Ramos (cell line): ENCODE measurements around the gene VPS11.
"Not testable (repeated sequence)": the region's sequence is repeated elsewhere in the genome, so short reads cannot be mapped to it uniquely, and the experiment has no call there.

Experiments
- in situ Hi-C: fragments of 300-500 bp; cut with MboI; formaldehyde crosslinking; loops from one replicate; pipeline ENCODE4 v1.14.3; 2022; ENCODE audit warnings: low sequenced_read_pairs; ENCODE audit not compliant: unreplicated experiment

VPS11 gene

DNA sequence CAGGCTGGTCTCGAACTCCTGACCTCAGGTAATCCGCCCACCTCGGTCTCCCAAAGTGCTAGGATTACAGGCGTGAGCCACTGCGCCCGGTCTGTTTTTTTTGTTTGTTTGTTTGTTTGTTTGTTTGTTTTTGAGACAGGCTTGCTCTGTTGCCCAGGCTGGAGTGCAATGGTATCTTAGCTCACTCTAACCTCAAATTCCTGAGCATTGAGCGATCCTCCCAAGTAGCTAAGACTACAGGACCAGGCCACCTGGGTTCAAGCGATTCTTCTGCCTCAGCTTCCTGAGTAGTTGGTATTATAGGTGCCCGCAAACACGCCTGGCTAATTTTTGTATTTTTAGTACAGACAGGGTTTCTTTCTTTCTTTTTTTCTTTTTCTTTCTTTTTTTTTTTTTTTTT lies 34.2 kb upstream of the VPS11 start:
- in situ Hi-C loops = not testable (repeated sequence)

DNA sequence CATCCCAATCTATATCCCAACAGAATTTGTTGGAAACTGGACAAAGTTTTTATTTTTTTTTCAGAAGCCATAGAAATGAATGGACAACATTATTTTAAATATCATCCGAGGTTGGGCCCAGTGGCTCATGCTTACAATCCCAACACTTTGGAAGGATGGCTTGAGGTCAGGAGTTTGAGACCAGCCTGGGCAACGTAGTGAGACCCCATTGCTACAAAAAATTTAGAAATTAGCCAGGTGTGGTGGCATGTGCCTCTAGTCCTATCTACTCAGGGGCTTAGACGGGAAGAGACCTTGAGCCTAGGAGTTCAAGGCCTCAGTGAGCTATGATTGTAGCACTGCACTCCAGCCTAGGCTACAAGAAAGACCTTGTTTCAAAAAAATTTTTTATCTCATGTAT lies 32.8 kb upstream of the VPS11 start:
- in situ Hi-C loops = no loop called here

DNA sequence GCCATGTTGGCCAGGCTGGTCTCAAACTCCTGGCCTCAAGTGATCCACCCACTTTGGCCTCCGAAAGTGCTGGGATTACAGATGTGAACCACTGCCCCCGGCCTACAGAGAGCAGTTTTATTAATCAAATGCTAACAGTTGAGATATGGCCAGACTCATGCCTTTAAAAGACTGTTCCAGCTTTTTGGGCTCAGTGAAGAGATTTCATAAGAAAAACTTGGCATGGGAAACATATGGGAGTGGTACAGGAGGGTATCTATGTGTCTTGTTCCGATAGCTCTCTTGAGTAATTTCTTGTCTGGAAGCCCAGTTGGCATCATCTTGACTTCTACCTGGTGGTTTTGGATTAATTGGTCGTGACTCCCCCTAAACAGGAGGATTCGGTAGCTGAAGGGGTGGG lies 28.7 kb upstream of the VPS11 start:
- in situ Hi-C loops = no loop called here

DNA sequence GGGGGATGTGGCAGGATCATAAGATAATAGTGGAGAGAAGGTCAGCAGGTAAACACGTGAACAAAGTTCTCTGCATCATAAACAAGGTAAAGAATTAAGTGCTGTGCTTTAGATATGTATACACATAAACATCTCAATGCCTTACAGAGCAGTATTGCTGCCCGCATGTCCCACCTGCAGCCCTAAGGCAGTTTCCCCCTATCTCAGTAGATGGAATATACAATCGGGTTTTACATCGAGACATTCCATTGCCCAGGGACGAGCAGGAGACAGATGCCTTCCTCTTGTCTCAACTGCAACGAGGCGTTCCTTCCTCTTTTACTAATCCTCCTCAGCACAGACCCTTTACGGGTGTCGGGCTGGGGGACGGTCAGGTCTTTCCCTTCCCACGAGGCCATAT lies 28.1 kb upstream of the VPS11 start:
- in situ Hi-C loops = not testable (repeated sequence)

DNA sequence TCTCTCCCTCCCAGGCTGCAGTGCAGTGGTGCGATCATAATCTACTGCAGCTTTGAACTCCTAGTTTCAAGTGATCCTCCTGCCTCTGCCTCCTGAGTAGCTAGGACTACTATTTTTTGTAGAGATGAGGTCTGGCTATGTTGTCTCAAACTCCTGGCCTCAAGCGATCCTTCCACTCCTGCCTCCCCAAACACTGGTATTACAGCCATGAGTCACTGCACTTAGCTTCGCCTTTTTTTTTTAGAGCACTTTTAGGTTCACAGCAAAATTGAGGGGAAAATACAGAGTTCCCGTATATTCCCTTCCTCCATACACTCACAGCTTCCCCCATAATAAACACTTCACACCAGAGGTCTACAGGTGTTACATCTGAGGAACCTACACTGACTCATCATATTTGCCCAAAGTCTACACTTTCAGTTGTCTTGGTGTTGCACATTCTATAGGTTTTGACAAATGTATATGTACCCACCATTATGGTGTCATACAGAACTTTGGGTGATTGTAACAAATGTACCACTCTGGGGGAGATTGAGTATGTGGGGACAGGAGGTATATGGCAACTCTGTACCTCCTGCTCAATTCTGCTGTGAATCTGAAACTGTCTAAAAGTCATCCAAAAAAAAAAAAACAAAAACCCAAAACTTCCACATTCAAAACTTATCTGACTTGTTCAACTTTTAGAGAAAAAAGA lies 25.6 kb upstream of the VPS11 start:
- in situ Hi-C loops = no loop called here

DNA sequence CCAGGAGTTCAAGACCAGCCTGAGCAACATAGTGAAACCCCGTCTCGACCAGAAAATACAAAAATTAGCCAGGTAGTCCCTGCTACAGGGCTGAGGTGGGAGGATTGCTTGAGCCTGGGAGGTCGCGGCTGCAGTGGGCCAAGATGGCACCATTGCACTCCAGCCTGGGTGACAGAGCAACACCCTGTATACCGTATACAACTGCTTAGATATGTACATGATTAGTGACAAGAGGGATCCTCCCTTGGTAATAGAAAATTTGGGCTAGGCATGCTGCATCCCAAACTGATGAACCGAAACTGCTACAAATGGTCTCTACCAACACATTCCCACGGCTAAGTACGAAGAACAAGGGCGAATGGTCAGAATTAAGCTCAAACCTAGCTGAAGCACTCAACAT lies 24.7 kb upstream of the VPS11 start:
- in situ Hi-C loops = no loop called here

DNA sequence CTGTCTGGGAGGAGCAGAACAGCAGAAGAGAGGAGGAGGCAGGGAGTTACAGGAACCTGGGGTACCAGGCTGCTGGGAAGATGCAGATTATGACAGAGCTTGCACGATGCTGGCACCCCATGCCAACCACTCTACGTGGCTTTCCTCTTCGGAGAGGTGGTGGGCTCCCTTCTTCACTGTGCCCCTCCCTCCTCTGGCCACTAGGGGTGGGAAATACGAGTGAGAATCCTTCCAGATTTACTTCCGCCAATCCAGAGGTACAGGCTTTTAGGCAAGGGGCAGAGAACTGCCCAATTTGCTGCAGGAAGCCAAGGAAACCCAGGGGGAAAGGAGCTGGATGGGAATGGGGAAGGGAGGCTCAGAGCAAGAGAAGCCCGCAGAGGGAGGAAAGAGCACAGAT lies 22.9 kb upstream of the VPS11 start:
- in situ Hi-C loops = no loop called here

DNA sequence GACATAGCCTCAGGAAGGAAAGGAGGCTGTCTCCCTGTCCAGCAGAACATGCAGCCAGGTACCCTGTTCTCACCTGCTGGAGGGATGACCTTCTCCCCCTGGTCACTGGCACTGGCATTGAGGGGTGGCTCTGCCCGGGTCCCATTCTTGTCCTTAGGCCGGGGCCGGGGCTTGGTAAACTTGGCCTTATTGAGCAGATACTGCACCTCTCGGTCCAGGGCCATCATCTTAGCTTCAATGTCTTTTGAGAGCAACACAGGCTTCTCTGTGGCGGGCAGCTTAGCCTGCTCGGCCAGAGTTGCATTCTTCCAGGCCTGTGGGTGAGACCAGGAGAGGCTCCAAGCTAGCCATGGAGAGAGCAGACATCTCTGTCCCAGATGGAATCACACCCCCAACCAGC lies 21.1 kb upstream of the VPS11 start:
- in situ Hi-C loops = no loop called here

DNA sequence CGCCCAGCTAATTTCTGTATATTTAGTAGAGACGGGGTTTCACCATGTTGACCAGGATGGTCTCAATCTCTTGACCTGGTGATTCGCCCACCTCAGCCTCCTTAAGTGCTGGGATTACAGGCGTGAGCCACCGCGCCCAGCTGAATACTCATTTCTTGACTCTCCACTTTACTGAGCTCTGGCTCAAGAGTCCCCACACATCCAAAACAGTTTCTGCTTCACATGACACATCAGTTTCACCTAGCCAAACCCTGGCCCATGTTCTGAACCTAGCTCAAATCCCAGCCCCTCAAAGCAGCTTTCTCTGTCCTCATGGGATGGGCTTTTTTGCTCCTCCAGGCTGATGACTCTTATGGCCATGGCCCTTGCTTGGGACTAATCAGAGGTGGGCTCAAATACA lies 20.4 kb upstream of the VPS11 start:
- in situ Hi-C loops = no loop called here

DNA sequence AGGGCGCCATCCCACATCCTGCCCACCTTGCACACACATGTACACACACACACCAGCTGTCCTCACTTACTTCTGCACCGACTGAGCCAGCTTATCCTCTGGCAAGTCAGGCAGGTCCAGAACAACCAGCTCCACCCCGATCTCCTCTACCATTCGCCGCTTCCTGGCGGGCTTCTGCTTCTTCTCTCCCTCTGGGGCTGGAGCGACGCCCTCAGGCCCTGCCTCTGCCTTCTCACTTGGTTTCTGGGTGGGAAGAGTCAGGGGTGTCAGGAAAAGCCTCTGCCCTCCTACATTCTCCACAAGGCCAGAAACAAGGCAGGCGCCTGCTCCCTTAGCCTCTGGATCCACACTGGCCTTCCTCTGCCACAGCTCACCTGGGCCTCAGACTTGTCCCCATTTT lies 19.0 kb upstream of the VPS11 start:
- in situ Hi-C loops = no loop called here

DNA sequence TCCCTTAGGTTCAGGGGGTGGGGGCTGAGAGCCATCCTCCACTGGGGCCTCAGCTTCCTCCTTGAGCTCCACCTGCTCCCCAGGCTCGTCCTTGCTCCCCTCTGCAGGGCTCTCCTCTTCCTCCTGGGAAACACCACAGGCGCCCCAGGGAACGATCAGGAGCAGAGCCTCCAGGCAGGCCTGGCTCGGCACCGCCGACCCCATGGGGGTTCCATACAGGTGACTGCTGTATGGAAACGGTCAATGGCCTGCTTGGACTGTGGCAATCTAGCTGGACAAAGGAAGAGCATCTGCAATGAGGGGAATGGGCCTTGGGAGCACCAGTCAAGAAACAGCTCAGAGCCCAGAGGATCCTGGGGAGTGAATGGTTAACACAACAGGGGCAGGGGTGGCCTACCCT lies 18.5 kb upstream of the VPS11 start:
- in situ Hi-C loops = no loop called here

DNA sequence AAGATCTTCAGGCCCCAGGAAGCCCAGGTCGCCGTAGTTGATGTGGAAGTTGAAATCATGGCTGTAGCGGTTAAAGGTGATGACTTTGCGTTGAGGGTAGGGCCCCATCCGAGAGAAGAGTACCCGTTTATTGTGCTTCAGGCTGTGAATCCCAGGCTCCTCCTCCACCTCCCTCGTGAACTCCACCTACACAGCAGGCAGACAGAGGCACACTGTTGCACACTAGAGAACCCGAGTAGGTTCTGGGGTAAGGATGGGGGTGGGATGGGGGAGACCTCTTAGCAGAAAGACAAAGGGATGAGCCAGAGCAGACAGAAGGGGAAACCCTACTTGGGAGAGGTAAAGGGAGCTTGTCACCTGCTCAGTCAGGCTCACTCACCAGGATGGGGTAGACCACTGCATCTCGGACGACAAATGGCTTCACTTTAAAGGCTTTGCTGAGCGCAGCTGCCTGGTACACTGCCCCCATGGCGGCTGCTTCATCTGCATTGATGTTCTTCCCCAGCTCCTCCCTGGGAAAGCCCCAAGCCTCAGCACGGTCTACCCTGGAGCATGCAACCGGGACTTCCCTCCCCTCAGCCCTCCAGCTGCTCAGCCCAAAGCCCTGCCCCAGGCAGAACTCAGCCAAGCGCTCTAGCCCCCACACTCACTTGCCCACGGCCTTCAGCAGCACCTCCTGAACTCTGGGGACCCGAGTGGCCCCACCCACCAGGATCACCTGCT lies 16.0 kb upstream of the VPS11 start:
- in situ Hi-C loops = no loop called here

DNA sequence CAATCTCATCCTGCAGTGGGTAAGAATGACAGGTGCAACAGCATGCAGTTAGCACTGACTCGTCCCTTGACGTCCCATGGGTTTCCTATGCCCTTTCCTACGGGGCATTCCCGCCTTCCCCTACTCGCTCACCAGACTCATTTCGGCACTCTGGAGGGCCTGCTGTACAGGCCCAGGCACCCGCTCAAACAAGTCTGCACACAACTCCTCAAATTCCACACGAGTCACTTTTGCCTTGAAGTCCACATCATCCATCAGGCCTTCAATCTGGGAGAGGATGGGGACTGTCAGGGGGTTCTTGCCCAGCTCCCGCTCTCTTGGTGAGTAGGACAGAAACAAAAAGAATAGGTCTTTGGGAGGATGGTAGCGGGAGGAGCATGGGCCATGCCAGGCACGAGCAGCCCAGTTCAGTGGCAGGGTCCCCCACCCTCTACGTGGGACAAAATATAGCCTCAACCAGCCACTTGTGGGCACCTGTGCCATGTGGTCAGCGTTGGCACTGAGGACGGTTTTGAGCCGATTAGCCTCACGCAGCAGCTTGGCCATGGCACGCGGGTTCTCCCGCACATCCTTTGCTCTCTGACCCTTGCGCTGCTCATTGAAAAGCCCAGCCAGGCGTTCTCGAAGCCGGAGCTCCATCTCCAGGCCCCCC lies 15.3 kb upstream of the VPS11 start:
- in situ Hi-C loops = no loop called here

DNA sequence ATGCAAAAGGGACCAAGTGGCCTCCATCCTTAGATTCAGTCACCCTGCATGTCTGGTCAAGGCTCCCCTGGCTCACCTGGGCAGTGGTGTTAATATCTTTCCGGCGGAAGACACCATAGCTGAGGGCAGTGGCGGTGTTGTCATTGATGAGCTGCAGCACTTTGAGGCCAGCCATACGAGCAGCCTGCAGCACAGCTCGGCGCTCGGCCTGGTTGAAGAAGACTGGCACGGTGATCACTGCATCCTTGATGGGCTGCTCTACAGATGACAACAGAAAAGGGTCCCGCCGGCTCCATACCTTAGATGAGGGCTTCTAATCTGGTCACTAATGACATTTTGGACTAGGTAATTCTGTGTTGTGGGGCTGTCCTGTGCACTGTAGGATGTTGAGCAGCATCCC lies 13.2 kb upstream of the VPS11 start:
- in situ Hi-C loops = no loop called here

DNA sequence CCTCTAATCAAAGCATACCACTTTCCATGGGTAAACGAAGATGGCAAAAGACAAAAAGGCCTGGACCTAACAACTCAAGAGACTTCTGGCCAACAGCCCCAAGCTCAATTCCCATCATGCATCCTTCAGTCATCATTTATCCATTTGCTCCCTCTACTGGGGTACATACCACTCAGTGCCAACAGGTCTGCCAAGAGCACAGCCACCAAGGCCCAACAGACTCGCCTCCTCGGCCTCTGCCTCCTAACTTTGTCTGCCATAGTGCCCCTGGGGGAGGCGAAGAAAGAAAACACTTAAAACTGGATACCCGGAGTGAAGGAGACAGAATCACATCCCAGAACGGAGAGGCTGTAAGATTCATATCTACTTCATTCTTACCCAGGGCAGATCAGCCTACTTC lies 11.7 kb upstream of the VPS11 start:
- in situ Hi-C loops = no loop called here

DNA sequence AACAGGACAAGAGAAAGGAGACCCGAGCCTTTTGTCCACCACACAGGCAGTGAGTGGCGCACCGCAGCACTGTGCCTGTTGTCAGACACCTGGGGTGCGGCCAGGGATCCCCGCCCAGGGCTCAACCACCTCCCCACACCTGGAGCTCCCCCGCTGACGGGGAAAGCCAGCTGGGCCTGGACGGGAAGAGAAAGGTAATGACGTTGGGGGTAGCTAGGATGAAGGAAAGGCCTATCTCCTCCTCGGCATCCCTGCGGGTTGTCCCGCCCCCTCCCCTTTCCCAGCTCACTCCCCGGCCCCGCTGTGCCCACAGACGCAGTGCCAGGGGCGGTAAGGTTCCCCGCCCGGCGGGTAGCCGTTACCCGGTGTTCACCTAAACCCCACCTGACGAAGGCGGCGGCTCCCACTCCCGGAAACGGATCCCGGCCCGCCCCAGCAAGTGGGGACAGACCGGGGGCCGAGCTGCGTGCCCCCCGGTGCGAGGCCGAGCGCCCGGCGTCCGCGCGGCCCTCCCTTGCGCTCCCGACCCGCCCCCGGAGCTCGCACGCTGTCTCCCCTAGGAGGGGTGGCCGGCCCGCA lies 11.1 kb upstream of the VPS11 start:
- in situ Hi-C loops = no loop called here

DNA sequence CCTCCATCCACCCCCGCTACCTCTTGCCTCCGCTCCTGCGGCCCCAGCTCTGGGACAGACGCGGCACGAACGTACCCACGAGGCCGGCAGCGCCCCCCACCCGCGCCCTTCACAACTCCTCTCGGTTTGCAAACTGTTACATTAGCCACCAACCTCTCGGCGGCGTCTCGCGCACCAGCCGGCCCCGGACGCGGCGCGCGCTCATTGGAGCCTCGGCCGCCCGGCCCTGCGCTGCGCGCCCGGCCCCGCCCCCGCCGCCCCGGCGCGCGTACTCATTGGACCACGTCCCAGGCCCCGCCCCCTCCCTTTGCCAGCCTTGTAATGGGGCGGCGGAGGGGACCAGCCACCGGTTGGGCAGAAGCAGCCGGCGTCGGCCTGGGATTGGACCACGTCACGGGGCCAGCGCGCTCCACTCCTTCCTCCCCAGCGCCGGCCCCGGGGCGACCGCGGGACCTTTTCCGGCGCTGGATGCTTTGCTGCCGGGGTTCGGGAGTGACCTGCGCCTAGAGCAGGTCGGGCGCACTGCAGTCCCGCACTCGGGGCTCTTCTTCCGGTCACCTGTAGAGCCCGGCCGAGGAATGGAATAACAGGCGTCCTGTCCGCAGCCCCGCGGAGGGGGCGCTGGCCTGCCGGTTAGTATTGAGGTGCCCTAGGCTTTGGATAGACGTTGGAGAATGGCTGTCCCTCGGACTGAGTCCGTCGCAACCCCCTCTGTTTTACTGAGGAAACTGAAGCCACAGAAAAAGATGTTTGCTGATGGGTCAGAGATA lies 10.4 kb upstream of the VPS11 start, which contains the start of gene HYOU1:
Gene HYOU1 (minus strand): TSS at position 206 of the 770 bp plus-strand sequence. CDS start 1,045 bp downstream, outside the sequence.
- in situ Hi-C loops = no loop called here

DNA sequence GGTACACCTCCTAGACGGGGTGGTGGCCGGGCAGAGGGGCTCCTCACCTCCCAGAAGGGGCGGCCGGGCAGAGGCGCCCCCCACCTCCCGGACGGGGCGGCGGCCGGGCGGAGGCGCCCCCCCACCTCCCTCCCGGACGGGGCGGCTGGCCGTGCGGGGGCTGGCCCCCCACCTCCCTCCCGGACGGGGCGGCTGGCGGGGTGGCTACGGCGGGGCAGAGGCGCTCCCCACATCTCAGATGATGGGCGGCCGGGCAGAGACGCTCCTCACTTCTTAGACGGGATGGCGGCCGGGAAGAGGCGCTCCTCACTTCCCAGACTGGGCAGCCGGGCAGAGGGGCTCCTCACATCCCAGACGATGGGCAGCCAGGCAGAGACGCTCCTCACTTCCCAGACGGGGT lies 8.5 kb upstream of the VPS11 start:
- in situ Hi-C loops = not testable (repeated sequence)

DNA sequence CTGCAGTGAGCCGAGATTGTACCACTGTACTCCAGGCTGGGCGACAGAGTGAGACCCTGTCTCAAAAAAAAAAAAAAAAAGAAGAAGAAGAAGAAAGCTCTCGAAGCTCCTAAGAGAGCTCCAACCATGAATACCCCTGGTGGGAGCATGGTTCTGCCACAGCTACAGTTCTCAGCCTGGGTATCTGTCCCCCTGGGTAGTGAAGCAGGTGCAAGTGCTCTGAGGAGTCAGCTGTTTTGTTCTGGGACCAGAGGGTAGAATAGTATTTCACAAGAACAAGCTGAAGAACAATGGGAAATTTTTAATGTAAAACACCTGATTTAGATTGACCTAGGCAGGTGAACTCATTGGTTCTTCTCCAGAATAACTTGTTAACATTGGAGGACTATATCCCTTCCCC lies 6.4 kb upstream of the VPS11 start:
- in situ Hi-C loops = no loop called here

DNA sequence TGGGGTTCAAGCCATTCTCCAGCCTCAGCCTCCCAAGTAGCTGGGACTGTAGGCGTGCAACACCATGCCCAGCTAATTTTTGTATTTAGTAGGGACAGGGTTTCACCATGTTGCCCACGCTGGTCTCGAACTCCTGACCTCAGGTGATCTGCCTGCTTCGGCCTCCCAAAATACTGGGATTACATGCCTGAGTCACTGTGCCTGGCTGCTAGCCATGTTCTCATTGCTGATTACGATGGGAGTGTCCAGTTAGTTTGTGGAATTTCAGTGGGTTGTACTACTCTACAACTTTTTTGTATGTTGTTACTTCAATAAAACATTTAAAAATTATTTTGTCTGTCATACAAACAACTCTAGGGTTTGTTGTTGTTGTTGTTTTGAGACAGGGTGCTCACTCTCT lies 4.8 kb upstream of the VPS11 start:
- in situ Hi-C loops = no loop called here
